SHP77 treated with DMSO at 0.1 percent for 48 hours (cell line): ENCODE results near the gene AP4E1.
"Not testable (repeated sequence)": the region's sequence is repeated elsewhere in the genome, so short reads cannot be mapped to it uniquely, and the experiment has no call there.

Experiments
- DNase-seq: peaks from one replicate; lab custom pipeline; 2025; lab: John Stamatoyannopoulos, UW

AP4E1 gene

GRCh38 chr15:50889589-50889988, 18.9 kb upstream of the AP4E1 start:
- no peak for DNase-seq

GRCh38 chr15:50890751-50891150, 17.7 kb upstream of the AP4E1 start:
- DNase-seq, result no peak

- no peak for DNase-seq
Measured at GRCh38 chr15:50891159-50891558, 17.3 kb upstream of the AP4E1 start.

- DNase-seq, result no peak
Measured at GRCh38 chr15:50893976-50894375, 14.5 kb upstream of the AP4E1 start.

- DNase-seq, result not testable (repeated sequence)
Measured at GRCh38 chr15:50901390-50901789, 7.1 kb upstream of the AP4E1 start.

- DNase-seq, result no peak
Measured at GRCh38 chr15:50904211-50904610, 4.3 kb upstream of the AP4E1 start.

- DNase-seq, result no peak
Measured at GRCh38 chr15:50905055-50905454, 3.4 kb upstream of the AP4E1 start.

- DNase-seq, result no peak
Measured at GRCh38 chr15:50906954-50907600, 1.4 kb upstream of the AP4E1 start.

GRCh38 chr15:50907601-50908208, 778 bp upstream of the AP4E1 start:
- DNase-seq, result no peak

GRCh38 chr15:50909010-50909317, 481 bp downstream of the AP4E1 start:
- DNase-seq, result no peak

GRCh38 chr15:50910426-50910795, 1.9 kb downstream of the AP4E1 start:
- DNase-seq, result not testable (repeated sequence)

GRCh38 chr15:50911001-50911400, 2.5 kb downstream of the AP4E1 start:
- no peak for DNase-seq

GRCh38 chr15:50911621-50912020, 3.1 kb downstream of the AP4E1 start:
- DNase-seq, result no peak

- no peak for DNase-seq
Measured at GRCh38 chr15:50916400-50916799, 7.9 kb downstream of the AP4E1 start.

- DNase-seq, result not testable (repeated sequence)
Measured at GRCh38 chr15:50919359-50919758, 10.9 kb downstream of the AP4E1 start.

GRCh38 chr15:50925281-50925680, 16.8 kb downstream of the AP4E1 start:
- no peak for DNase-seq

GRCh38 chr15:50929062-50929461, 20.6 kb downstream of the AP4E1 start:
- DNase-seq, result no peak

- DNase-seq, result no peak
Measured at GRCh38 chr15:50930792-50931191, 22.3 kb downstream of the AP4E1 start.

- no peak for DNase-seq
Measured at GRCh38 chr15:50933341-50933740, 24.9 kb downstream of the AP4E1 start.

GRCh38 chr15:50938525-50938924, 30.0 kb downstream of the AP4E1 start:
- no peak for DNase-seq

GRCh38 chr15:50939911-50940310, 31.4 kb downstream of the AP4E1 start:
- no peak for DNase-seq

- DNase-seq, result no peak
Measured at GRCh38 chr15:50940506-50940905, 32.0 kb downstream of the AP4E1 start.

- DNase-seq, result no peak
Measured at GRCh38 chr15:50943638-50944037, 35.2 kb downstream of the AP4E1 start.

- DNase-seq, result no peak
Measured at GRCh38 chr15:50944672-50945071, 36.2 kb downstream of the AP4E1 start.
